Neural cell (in vitro differentiated cells): ENCODE measurements around the gene ADI1. TPM values are rescaled to one million over a fixed set of nuclear protein-coding genes. Genes with fewer than 3 reads are reported as not detected.

ENCODE experiments used
- H2AFZ ChIP-seq: fragments of 200-600, 300-800 bp; sonication (generic), shearing (Covaris generic); 2 replicates; pipeline ENCODE4 v1.6.0; 2014; ENCODE audit warnings: low read depth, mild to moderate bottlenecking, antibody characterized with exemption, low read length, moderate library complexity
- H3F3A ChIP-seq: fragments of 200-600 bp; shearing (Covaris generic); 2 replicates; pipeline ENCODE4 v1.6.1; 2016; ENCODE audit warnings: mild to moderate bottlenecking, moderate library complexity, mixed read lengths, antibody characterized with exemption, low read length; ENCODE audit not compliant: insufficient read depth, poor library complexity, severe bottlenecking
- H3K27ac ChIP-seq: fragments of 200-600, 300-800 bp; sonication (generic), shearing (Covaris generic); 2 replicates; pipeline ENCODE4 v1.5.1; 2014; ENCODE audit warnings: mild to moderate bottlenecking, low read length, moderate library complexity
- H3K27me3 ChIP-seq: fragments of 300-800, 200-600 bp; sonication (generic), shearing (Covaris generic); 2 replicates; pipeline ENCODE4 v1.6.0; 2014; ENCODE audit warnings: mild to moderate bottlenecking, low read depth, low read length, moderate library complexity; ENCODE audit not compliant: insufficient read depth
- H3K36me3 ChIP-seq: fragments of 300-800, 200-600 bp; sonication (generic), shearing (Covaris generic); 2 replicates; pipeline ENCODE4 v1.5.1; 2014; ENCODE audit warnings: mild to moderate bottlenecking, antibody characterized with exemption, low read length, moderate library complexity; ENCODE audit not compliant: insufficient read depth
- H3K4me2 ChIP-seq: fragments of 300-800, 200-600 bp; sonication (generic), shearing (Covaris generic); 2 replicates; pipeline ENCODE4 v1.6.0; 2014; ENCODE audit warnings: mild to moderate bottlenecking, low read length
- H3K4me3 ChIP-seq: fragments of 300-800, 200-600 bp; sonication (generic), shearing (Covaris generic); 2 replicates; pipeline ENCODE4 v1.5.1; 2014; ENCODE audit warnings: mild to moderate bottlenecking, low read length, moderate library complexity
- H3K79me2 ChIP-seq: fragments of 200-600 bp; shearing (Covaris generic); replicated peaks from 2 replicates; pipeline ENCODE4 v1.6.0; 2014; ENCODE audit warnings: mild to moderate bottlenecking, low read length, moderate library complexity; ENCODE audit not compliant: insufficient read depth
- H3K9ac ChIP-seq: fragments of 300-800, 200-600 bp; sonication (generic), shearing (Covaris generic); 2 replicates; pipeline ENCODE4 v1.6.1; 2016; ENCODE audit warnings: mild to moderate bottlenecking, low read length, mixed read lengths
- H3K9me2 ChIP-seq: fragments of 200-600 bp; shearing (Covaris generic); 2 replicates; pipeline ENCODE4 v1.6.1; 2016; ENCODE audit warnings: mild to moderate bottlenecking, low read length, mixed read lengths; ENCODE audit not compliant: insufficient read depth
- H3K9me3 ChIP-seq: fragments of 200-600, 300-800 bp; sonication (generic), shearing (Covaris generic); 2 replicates; pipeline ENCODE4 v1.6.1; 2016; ENCODE audit warnings: mild to moderate bottlenecking, mixed run types, low read length, moderate library complexity, mixed read lengths
- H4K20me1 ChIP-seq: fragments of 200-600 bp; shearing (Covaris generic); 2 replicates; pipeline ENCODE4 v1.6.1; 2016; ENCODE audit warnings: mild to moderate bottlenecking, mixed run types; ENCODE audit not compliant: insufficient read depth
- EP300 ChIP-seq: fragments of 450-650 bp; conservative IDR thresholded peaks from 2 replicates; pipeline ENCODE4 v1.6.1; 2014; ENCODE audit warnings: antibody characterized with exemption, mild to moderate bottlenecking, moderate library complexity; ENCODE audit not compliant: poor library complexity, severe bottlenecking
- EZH2 ChIP-seq: fragments of 200-600, 300-800 bp; shearing (Covaris generic), sonication (generic); IDR thresholded peaks from 2 replicates; pipeline ENCODE4 v1.6.1; 2014; ENCODE audit warnings: antibody characterized with exemption, low read length, borderline replicate concordance, mild to moderate bottlenecking; ENCODE audit not compliant: insufficient read depth, poor library complexity, severe bottlenecking
- MXI1 ChIP-seq: fragments of 450-650 bp; conservative IDR thresholded peaks from 2 replicates; pipeline ENCODE4 v1.6.1; 2014; ENCODE audit warnings: antibody characterized with exemption, mild to moderate bottlenecking; ENCODE audit not compliant: poor library complexity, severe bottlenecking
- POLR2AphosphoS5 ChIP-seq: IDR thresholded peaks from 2 replicates; pipeline ENCODE4 v1.6.1; 2012
- RAD21 ChIP-seq: fragments of 450-650 bp; conservative IDR thresholded peaks from 2 replicates; pipeline ENCODE4 v1.6.1; 2014; ENCODE audit warnings: antibody characterized with exemption, mild to moderate bottlenecking, moderate library complexity
- SMC3 ChIP-seq: fragments of 450-650 bp; conservative IDR thresholded peaks from 2 replicates; pipeline ENCODE4 v1.6.1; 2014; ENCODE audit warnings: antibody characterized with exemption, mild to moderate bottlenecking, moderate library complexity; ENCODE audit not compliant: poor library complexity
- TAF1 ChIP-seq: IDR thresholded peaks from 2 replicates; pipeline ENCODE4 v1.6.1; 2012; ENCODE audit warnings: low read depth
- polyA plus RNA-seq: library from polyadenylated mRNA; depleted of rRNA; stranded (reverse); fragments of >200 nt; gene quantifications from 2 replicates; pipeline ENCODE4 v1.2.3, GENCODE V29; 2014
- TF ChIP-seq, protein P1 (sequence below): fragments of 450-650 bp; IDR thresholded peaks from 2 replicates; pipeline ENCODE4 v1.5.1; 2014; ENCODE audit warnings: antibody characterized with exemption, mild to moderate bottlenecking, moderate library complexity; ENCODE audit not compliant: poor library complexity, severe bottlenecking
- TF ChIP-seq, protein P2 (sequence below): IDR thresholded peaks from 2 replicates; pipeline ENCODE4 v1.6.1; 2012; ENCODE audit warnings: borderline replicate concordance

Gene ADI1
- polyA plus RNA-seq, 1 donor from 2014 or later, result 23.9 TPM

- H3K79me2 ChIP-seq, result no peaks in the 10 kb centered on the region
- H3K4me2 ChIP-seq, result no peak overlapping the region
- no peaks in the 10 kb centered on the region for H3K9me2 ChIP-seq
- no peaks in the 10 kb centered on the region for H3K36me3 ChIP-seq
- TF ChIP-seq, protein P1, sequence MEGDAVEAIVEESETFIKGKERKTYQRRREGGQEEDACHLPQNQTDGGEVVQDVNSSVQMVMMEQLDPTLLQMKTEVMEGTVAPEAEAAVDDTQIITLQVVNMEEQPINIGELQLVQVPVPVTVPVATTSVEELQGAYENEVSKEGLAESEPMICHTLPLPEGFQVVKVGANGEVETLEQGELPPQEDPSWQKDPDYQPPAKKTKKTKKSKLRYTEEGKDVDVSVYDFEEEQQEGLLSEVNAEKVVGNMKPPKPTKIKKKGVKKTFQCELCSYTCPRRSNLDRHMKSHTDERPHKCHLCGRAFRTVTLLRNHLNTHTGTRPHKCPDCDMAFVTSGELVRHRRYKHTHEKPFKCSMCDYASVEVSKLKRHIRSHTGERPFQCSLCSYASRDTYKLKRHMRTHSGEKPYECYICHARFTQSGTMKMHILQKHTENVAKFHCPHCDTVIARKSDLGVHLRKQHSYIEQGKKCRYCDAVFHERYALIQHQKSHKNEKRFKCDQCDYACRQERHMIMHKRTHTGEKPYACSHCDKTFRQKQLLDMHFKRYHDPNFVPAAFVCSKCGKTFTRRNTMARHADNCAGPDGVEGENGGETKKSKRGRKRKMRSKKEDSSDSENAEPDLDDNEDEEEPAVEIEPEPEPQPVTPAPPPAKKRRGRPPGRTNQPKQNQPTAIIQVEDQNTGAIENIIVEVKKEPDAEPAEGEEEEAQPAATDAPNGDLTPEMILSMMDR, result no peak
- no peak for TF ChIP-seq EP300
- TF ChIP-seq RAD21, result no peak
- TF ChIP-seq TAF1, result no peak
- no peak for TF ChIP-seq SMC3
- no peaks in the 10 kb centered on the region for H3K9me3 ChIP-seq
- no peak overlapping the region for H3K9ac ChIP-seq
- H3K4me3 ChIP-seq, result no peak overlapping the region
- H3K27ac ChIP-seq, result no peak overlapping the region
- no peak overlapping the region for H2AFZ ChIP-seq
- H3K27me3 ChIP-seq, result no peaks in the 10 kb centered on the region
- H4K20me1 ChIP-seq, result no peaks in the 10 kb centered on the region
- no peaks in the 10 kb centered on the region for H3F3A ChIP-seq
Measured at GRCh38 chr2:3488855-3489763, 30.2 kb downstream of the ADI1 start.

DNA sequence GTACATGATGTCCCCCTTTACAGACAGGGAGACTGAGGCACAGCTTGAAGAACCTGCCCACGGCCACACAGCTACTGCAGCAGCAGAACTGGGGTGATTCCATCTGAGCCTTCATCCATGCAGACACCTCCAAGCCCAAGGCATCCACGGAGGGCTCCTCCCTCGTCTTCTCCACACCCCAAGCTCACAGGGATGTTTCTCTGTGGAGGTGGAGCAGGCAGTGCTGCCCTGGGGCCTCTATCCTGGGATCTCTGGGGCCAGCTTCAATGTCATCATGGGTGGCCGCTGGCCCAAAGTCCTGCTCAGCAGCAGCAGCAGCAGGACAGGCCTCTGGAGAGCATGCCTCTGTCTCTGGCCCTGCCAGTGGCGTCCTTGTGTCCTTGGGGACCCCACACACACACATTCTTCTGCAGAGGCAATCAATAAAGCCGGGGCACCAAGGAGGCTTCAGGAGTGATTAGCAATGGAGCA, 31.2 kb downstream of the ADI1 start:
- no peaks in the 10 kb centered on the region for H4K20me1 ChIP-seq
- no peaks in the 10 kb centered on the region for H3K9me3 ChIP-seq
- no peak overlapping the region for H3K27ac ChIP-seq
- TF ChIP-seq, protein P2, sequence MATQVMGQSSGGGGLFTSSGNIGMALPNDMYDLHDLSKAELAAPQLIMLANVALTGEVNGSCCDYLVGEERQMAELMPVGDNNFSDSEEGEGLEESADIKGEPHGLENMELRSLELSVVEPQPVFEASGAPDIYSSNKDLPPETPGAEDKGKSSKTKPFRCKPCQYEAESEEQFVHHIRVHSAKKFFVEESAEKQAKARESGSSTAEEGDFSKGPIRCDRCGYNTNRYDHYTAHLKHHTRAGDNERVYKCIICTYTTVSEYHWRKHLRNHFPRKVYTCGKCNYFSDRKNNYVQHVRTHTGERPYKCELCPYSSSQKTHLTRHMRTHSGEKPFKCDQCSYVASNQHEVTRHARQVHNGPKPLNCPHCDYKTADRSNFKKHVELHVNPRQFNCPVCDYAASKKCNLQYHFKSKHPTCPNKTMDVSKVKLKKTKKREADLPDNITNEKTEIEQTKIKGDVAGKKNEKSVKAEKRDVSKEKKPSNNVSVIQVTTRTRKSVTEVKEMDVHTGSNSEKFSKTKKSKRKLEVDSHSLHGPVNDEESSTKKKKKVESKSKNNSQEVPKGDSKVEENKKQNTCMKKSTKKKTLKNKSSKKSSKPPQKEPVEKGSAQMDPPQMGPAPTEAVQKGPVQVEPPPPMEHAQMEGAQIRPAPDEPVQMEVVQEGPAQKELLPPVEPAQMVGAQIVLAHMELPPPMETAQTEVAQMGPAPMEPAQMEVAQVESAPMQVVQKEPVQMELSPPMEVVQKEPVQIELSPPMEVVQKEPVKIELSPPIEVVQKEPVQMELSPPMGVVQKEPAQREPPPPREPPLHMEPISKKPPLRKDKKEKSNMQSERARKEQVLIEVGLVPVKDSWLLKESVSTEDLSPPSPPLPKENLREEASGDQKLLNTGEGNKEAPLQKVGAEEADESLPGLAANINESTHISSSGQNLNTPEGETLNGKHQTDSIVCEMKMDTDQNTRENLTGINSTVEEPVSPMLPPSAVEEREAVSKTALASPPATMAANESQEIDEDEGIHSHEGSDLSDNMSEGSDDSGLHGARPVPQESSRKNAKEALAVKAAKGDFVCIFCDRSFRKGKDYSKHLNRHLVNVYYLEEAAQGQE, result no peak
- no peak for TF ChIP-seq RAD21
- no peak for TF ChIP-seq EP300
- TF ChIP-seq EZH2, result no peak
- TF ChIP-seq TAF1, result no peak
- no peak for TF ChIP-seq POLR2AphosphoS5
- TF ChIP-seq, protein P1, result no peak
- TF ChIP-seq SMC3, result no peak
- no peak for TF ChIP-seq MXI1
- H3K27me3 ChIP-seq, result no peaks in the 10 kb centered on the region
- no peaks in the 10 kb centered on the region for H3F3A ChIP-seq
- H3K9ac ChIP-seq, result no peak overlapping the region
- H3K9me2 ChIP-seq, result no peaks in the 10 kb centered on the region
- H3K36me3 ChIP-seq, result no peaks in the 10 kb centered on the region
- H3K79me2 ChIP-seq, result no peaks in the 10 kb centered on the region
- H3K4me2 ChIP-seq, result no peak overlapping the region
- no peak overlapping the region for H3K4me3 ChIP-seq
- H2AFZ ChIP-seq, result no peak overlapping the region
